ENCODE measurements around the gene ZSCAN16. TPM values are rescaled to one million over a fixed set of nuclear protein-coding genes. Genes with fewer than 3 reads are reported as not detected.

Gene ZSCAN16
- total and polyA plus RNA-seq, 2 of the 13 experiments (the other 11 are each of a cell fraction or from before 2014, with no cell fraction given): 5.7 to 12.7 TPM

DNA sequence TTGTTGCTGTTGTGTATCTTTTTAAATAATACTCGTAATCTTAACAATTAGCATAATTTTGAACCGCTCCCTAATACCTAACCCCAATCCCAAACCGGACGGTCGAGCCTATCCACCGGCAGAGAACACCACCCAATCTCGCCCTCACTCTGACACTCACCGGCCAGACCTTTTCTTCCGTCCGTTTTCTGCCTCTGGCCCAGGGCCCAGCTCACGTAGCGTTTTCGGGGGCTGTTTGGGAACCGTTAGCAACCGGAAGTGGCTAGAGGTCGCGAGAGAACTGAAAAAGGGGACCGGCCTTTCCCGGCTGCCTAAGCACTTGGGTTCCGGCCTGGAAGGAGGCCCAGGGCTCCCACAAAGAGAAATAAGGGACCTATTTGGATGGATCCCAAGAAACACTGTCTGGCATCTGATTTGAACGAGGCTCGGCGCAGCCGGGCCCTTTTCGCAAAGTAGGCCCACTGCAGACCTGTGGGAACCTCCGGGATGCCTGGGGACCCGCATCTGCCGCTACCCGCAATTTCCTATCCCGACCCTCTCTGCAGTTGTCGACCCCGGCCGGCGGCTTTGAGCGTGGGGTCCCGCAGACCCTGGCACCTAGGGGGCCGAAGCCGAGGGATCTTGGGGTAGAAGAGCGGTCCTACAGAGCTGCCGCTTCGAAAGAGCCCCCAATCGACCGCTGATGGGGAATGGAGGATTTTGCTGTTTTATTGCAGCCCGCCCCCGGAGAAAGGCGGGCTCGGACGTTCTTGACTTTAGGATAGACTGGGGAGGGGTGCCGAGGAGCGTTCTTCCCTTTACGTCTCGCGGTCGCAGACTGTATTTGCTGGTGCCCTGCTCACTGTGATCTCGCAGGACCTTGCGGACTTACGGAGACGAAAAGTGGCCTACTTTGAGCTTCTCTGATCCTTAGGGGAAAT lies 12.4 kb downstream of the ZSCAN16 start (continued):
- peak; percentile 55 for TF ChIP-seq EEA1 (CRISPR knock-in tag; IDR thresholded peaks at IDR 0.05; ENCODE audit: borderline replicate concordance)
- TF ChIP-seq, protein P1, sequence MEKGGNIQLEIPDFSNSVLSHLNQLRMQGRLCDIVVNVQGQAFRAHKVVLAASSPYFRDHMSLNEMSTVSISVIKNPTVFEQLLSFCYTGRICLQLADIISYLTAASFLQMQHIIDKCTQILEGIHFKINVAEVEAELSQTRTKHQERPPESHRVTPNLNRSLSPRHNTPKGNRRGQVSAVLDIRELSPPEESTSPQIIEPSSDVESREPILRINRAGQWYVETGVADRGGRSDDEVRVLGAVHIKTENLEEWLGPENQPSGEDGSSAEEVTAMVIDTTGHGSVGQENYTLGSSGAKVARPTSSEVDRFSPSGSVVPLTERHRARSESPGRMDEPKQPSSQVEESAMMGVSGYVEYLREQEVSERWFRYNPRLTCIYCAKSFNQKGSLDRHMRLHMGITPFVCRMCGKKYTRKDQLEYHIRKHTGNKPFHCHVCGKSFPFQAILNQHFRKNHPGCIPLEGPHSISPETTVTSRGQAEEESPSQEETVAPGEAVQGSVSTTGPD (CRISPR knock-in tag; IDR thresholded peaks at IDR 0.05): no peak
- TF ChIP-seq, protein P2, sequence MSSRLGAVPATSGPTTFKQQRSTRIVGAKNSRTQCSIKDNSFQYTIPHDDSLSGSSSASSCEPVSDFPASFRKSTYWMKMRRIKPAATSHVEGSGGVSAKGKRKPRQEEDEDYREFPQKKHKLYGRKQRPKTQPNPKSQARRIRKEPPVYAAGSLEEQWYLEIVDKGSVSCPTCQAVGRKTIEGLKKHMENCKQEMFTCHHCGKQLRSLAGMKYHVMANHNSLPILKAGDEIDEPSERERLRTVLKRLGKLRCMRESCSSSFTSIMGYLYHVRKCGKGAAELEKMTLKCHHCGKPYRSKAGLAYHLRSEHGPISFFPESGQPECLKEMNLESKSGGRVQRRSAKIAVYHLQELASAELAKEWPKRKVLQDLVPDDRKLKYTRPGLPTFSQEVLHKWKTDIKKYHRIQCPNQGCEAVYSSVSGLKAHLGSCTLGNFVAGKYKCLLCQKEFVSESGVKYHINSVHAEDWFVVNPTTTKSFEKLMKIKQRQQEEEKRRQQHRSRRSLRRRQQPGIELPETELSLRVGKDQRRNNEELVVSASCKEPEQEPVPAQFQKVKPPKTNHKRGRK (CRISPR knock-in tag; IDR thresholded peaks at IDR 0.05): peak; percentile 58; the same call in 1 of the 2 replicates
- no peak for TF ChIP-seq SYNCRIP (IDR thresholded peaks at IDR 0.05; ENCODE audit: insufficient read depth, low read depth, low read length)
- TF ChIP-seq, protein P3, sequence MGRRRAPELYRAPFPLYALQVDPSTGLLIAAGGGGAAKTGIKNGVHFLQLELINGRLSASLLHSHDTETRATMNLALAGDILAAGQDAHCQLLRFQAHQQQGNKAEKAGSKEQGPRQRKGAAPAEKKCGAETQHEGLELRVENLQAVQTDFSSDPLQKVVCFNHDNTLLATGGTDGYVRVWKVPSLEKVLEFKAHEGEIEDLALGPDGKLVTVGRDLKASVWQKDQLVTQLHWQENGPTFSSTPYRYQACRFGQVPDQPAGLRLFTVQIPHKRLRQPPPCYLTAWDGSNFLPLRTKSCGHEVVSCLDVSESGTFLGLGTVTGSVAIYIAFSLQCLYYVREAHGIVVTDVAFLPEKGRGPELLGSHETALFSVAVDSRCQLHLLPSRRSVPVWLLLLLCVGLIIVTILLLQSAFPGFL (CRISPR knock-in tag; IDR thresholded peaks at IDR 0.05): no peak
- TF ChIP-seq, protein P4, sequence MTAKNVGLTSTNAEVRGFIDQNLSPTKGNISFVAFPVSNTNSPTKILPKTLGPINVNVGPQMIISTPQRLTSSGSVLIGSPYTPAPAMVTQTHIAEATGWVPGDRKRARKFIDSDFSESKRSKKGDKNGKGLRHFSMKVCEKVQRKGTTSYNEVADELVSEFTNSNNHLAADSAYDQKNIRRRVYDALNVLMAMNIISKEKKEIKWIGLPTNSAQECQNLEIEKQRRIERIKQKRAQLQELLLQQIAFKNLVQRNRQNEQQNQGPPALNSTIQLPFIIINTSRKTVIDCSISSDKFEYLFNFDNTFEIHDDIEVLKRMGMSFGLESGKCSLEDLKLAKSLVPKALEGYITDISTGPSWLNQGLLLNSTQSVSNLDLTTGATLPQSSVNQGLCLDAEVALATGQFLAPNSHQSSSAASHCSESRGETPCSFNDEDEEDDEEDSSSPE (CRISPR knock-in tag; IDR thresholded peaks at IDR 0.05): peak; percentile 47; the same call in 1 of the 2 replicates
- peak; percentile 94 for TF ChIP-seq ZNF337 (CRISPR knock-in tag; IDR thresholded peaks at IDR 0.05; ENCODE audit: borderline replicate concordance, low read depth)
- TF ChIP-seq SETDB1 (CRISPR knock-in tag; IDR thresholded peaks at IDR 0.05; ENCODE audit: borderline replicate concordance): peak; percentile 69; the same call in 1 of the 2 replicates
- no peak; the same call in 1 of the 2 replicates for TF ChIP-seq ZNF713 (CRISPR knock-in tag; IDR thresholded peaks at IDR 0.05)
- TF ChIP-seq KLF6 (CRISPR knock-in tag; IDR thresholded peaks at IDR 0.05): peak; percentile 91; the same call in 1 of the 2 replicates
- TF ChIP-seq MEF2D (CRISPR knock-in tag; IDR thresholded peaks at IDR 0.05): peak; percentile 80
- no peak; the same call in 1 of the 2 replicates for TF ChIP-seq STAG1 (CRISPR knock-in tag; IDR thresholded peaks at IDR 0.05)
- 0 out of 2 replicates have a peak, but pooled peaks have one; percentile 58 for TF ChIP-seq ZNF296 (CRISPR knock-in tag; conservative IDR thresholded peaks at IDR 0.05)
- peak; percentile 80; the same call in 1 of the 2 replicates for TF ChIP-seq PAX8 (CRISPR knock-in tag; IDR thresholded peaks at IDR 0.05; ENCODE audit: borderline replicate concordance)
- TF ChIP-seq, protein P5, sequence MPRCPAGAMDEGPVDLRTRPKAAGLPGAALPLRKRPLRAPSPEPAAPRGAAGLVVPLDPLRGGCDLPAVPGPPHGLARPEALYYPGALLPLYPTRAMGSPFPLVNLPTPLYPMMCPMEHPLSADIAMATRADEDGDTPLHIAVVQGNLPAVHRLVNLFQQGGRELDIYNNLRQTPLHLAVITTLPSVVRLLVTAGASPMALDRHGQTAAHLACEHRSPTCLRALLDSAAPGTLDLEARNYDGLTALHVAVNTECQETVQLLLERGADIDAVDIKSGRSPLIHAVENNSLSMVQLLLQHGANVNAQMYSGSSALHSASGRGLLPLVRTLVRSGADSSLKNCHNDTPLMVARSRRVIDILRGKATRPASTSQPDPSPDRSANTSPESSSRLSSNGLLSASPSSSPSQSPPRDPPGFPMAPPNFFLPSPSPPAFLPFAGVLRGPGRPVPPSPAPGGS (CRISPR knock-in tag; IDR thresholded peaks at IDR 0.05): peak; percentile 96
- TF ChIP-seq, protein P6, sequence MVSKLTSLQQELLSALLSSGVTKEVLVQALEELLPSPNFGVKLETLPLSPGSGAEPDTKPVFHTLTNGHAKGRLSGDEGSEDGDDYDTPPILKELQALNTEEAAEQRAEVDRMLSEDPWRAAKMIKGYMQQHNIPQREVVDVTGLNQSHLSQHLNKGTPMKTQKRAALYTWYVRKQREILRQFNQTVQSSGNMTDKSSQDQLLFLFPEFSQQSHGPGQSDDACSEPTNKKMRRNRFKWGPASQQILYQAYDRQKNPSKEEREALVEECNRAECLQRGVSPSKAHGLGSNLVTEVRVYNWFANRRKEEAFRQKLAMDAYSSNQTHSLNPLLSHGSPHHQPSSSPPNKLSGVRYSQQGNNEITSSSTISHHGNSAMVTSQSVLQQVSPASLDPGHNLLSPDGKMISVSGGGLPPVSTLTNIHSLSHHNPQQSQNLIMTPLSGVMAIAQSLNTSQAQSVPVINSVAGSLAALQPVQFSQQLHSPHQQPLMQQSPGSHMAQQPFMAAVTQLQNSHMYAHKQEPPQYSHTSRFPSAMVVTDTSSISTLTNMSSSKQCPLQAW (CRISPR knock-in tag; IDR thresholded peaks at IDR 0.05): peak; percentile 97
- TF ChIP-seq, protein P7, sequence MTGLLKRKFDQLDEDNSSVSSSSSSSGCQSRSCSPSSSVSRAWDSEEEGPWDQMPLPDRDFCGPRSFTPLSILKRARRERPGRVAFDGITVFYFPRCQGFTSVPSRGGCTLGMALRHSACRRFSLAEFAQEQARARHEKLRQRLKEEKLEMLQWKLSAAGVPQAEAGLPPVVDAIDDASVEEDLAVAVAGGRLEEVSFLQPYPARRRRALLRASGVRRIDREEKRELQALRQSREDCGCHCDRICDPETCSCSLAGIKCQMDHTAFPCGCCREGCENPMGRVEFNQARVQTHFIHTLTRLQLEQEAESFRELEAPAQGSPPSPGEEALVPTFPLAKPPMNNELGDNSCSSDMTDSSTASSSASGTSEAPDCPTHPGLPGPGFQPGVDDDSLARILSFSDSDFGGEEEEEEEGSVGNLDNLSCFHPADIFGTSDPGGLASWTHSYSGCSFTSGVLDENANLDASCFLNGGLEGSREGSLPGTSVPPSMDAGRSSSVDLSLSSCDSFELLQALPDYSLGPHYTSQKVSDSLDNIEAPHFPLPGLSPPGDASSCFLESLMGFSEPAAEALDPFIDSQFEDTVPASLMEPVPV (CRISPR knock-in tag; IDR thresholded peaks at IDR 0.05): peak; percentile 70
